CMK (cell line): Measurements from ENCODE around the gene STAU1.
"Not testable (repeated sequence)": the region's sequence is repeated elsewhere in the genome, so short reads cannot be mapped to it uniquely, and the experiment has no call there.

ENCODE experiments used
- DNase-seq: peaks from one replicate; pipeline ENCODE4 v3.0.0-alpha.2; 2010; ENCODE audit warnings: low read depth

Gene STAU1, protein sequence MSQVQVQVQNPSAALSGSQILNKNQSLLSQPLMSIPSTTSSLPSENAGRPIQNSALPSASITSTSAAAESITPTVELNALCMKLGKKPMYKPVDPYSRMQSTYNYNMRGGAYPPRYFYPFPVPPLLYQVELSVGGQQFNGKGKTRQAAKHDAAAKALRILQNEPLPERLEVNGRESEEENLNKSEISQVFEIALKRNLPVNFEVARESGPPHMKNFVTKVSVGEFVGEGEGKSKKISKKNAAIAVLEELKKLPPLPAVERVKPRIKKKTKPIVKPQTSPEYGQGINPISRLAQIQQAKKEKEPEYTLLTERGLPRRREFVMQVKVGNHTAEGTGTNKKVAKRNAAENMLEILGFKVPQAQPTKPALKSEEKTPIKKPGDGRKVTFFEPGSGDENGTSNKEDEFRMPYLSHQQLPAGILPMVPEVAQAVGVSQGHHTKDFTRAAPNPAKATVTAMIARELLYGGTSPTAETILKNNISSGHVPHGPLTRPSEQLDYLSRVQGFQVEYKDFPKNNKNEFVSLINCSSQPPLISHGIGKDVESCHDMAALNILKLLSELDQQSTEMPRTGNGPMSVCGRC

DNA sequence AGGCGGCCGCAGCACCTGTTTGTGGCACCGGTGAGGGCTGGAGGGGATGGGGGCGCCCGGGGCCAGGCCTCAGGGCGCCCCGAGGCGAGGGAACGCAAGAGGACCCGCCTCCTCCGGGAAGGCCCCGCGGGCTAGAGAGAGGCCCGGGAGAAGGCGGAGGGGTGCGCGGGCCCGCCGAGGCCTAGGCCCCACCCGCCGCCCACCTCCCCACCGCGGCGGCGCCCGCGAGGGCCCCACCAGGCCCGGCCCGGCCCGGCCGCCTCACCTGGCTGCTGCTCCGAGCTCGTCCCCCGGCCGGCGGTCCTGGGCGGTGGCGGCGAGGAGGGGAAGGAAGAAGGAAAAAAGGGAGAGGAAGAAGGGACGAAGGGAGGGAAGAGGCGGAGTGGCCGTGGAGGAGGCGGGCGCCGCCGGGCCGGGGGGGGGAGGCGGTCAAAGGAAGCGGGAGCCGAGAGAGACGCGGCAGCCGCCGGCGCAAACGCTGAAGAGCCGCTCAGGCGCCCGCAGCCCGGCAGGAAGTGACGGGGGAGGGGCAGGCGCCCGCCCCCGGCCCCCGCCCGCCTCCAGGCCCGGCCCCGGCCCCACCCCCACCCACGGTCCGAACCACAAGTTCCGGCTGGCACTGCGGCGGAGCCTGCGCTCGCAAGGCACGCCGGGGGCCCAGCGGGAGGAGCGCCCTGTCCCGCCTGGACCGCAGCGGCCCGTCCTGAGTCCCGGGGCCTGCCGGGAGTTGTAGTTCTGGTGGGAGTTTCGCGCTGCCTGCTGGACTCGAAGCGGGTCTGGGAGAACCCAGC lies at the start of gene STAU1:
TSS of gene STAU1 (minus strand) at position 484 of the 791 bp plus-strand sequence. CDS start 22,133 bp downstream, outside the sequence.
- DNase-seq = peak; percentile 92

- DNase-seq = no peak
Observed at GRCh38 chr20:49237531-49237930, 49.4 kb upstream of the STAU1 start.

DNA sequence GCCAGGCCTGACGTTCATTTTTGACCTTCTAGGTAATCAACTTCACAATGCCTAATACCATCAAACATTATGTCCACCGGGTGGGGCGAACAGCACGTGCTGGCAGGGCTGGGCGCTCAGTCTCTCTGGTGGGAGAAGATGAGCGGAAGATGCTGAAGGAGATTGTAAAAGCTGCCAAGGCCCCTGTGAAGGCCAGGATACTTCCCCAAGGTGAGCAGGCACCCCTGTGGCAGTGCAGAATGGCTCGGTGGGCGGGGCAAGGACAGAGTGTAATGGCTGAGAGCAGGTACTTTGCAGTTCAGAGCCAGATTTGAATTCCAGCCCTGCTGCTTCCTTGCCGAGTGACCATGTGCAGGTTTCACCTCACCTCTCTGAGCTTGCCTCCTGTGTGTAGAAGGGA lies 48.2 kb upstream of the STAU1 start:
- DNase-seq = no peak

GRCh38 chr20:49234831-49235230 lies 46.7 kb upstream of the STAU1 start:
- DNase-seq = no peak

- DNase-seq = no peak
Observed at GRCh38 chr20:49233226-49233625, 45.1 kb upstream of the STAU1 start.

DNA sequence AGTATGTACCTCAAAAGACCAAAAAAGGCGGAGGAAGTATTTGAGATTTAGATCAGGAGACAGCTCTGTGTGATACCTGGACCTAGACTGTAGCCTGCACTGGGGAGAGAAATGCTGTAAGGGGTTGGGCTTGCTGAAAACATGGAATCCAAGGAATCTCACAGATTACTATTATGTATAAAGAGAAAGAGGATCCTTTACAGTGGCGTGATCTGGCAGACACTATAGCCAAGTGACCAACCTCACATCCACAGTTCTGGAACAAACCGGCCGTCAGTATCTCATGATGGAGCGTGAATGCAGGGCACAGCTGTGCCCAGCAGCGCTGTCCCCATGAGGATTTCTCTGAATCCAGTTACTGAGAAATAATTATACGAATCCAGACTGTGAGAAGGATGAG lies 43.3 kb upstream of the STAU1 start:
- no peak for DNase-seq

GRCh38 chr20:49230561-49231133 lies 42.5 kb upstream of the STAU1 start:
- peak; percentile 76 for DNase-seq

- no peak for DNase-seq
Observed at GRCh38 chr20:49230021-49230420, 41.9 kb upstream of the STAU1 start.

DNA sequence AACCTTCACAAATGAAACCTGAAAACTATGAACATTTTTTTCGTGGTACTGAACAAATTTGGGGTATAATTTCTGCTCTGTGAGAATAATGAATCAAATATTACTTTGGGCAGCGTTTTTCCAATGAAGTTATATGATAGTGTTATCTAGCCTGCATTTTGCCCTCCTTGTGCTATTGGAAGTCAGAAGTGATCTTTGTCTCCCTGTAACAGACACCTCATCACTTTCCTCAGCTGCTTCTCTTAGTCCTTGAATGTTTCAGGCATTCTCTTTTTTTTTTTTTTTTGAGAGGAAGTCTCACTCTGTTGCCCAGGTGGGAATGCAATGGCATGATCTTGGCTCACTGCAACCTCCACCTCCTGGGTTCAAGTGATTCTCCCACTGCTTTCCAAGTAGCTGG lies 41.2 kb upstream of the STAU1 start:
- no peak for DNase-seq

DNA sequence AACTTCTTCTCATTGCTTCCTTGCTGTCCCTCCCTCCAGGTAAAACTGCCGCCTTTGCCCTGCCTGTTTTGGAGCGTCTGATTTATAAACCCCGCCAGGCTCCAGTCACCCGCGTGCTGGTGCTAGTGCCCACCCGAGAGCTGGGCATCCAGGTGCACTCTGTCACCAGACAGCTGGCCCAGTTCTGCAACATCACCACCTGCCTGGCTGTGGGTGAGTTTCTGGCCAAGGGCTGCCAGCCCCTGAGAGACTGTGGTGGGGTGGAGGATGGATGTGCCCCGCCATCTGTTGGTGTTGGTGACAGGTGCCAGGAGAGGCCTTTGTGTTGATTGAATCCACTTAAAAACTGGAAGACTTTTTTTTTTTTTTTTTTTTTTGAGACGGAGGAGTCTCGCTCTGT lies 40.5 kb upstream of the STAU1 start:
- DNase-seq = no peak

- no peak for DNase-seq
Observed at GRCh38 chr20:49225896-49226295, 37.8 kb upstream of the STAU1 start.

- no peak for DNase-seq
Observed at GRCh38 chr20:49219924-49220831, 32.0 kb upstream of the STAU1 start.

- peak; percentile 98 for DNase-seq
Observed at GRCh38 chr20:49219091-49219923, 31.2 kb upstream of the STAU1 start, which contains the start of gene DDX27. Gene DDX27 (plus strand): TSS chr20:49219416. CDS start chr20:49219449, 33 bp downstream.

GRCh38 chr20:49218739-49219090 lies 30.6 kb upstream of the STAU1 start:
- not testable (repeated sequence) for DNase-seq

DNA sequence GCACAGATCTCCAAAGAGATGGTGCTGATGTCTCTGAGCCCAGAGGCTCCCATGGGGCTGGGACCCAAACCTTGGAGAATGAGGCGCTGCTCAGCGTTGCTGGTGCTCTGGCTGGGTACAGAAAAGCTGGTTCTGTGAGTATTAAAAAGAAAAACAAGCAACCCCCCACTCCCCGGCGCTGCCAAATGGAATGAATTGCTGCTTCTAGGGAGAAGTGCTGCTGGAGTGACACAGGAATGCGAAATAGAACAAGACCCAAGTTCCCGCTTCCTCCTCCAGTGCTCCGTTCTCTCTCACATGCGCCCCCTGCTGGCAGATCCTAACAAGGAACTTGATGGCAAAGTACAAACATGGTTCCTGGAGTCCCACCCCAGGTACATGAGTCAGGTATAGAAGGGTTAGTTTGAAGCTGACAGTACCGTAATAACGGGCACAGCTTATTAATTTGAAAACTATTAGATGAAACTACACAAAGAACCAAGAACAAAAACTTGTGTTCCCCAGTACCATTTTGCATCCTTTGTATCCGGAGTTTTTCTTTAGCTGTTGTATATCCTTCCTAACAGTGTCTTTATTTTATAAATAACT lies 29.0 kb upstream of the STAU1 start:
- peak; percentile 82 for DNase-seq

DNA sequence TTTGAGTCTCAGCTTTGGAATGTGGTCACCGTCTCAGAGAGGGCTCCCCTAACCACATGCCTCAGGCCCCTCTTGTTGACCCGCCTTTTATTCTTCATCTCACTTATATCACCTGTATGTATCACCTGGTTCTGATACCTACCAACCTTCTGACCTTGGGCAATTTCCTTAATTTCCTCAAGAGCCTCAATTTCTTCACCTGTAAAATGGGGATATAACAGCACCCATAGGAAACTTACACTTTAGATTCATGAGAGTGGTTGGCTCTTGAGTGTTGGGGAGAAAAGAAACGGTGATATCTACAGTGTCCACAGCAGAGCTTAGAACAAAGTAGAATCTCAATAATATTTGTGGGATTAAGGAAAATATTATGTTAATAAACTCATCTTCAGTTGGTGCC lies 27.1 kb upstream of the STAU1 start:
- no peak for DNase-seq

- DNase-seq = no peak
Observed at GRCh38 chr20:49214571-49214970, 26.4 kb upstream of the STAU1 start.

DNA sequence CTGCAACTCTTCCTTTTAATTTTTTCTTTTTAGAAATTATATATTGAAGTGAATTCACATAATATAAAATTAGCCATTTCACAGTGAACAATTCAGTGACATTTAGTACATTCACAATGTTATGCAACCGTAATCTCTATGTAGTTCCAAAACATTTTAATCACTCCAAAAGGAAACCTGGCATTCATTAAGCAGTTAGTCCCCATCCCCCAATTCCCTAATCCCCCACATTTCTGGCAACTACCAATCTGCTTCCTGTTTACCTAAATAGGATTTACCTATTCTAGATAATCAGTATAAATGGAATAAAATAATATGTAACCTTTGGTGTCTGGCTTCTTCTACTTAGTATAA lies 22.6 kb upstream of the STAU1 start:
- no peak for DNase-seq

- DNase-seq = no peak
Observed at GRCh38 chr20:49210101-49210756, 22.1 kb upstream of the STAU1 start.

DNA sequence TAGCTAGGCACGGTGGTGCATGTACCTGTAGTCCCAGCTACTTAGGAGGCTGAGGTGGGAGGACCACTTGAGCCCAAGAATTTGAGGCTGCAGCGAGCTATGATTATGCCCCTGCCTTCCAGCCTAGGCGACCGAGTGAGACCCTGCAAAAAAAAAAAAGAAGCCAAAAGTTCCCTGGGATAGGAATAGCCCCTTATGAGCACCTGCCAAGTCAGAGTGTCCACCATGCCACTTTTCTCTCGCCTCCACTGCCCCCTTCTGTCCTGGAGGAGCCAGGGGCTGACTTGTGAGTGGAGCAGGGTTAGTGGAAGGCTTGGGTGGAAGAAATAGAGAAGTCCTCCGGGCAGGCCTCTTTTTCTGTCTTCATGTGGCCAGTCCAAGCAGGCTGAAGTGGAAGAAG lies 18.9 kb upstream of the STAU1 start:
- no peak for DNase-seq
